OCI-LY7 (cell line): ENCODE data around the gene DEPP1.

ENCODE experiments used
- CTCF ChIP-seq: fragments of 200-600 bp; sonication (generic); conservative IDR thresholded peaks from 2 replicates; pipeline ENCODE4 v1.5.1; 2014; ENCODE audit warnings: mild to moderate bottlenecking, antibody characterized with exemption, low read length, moderate library complexity, mixed read lengths
- EZH2phosphoT487 ChIP-seq: fragments of 200-600 bp; sonication (generic); IDR thresholded peaks from 2 replicates; pipeline ENCODE4 v1.6.1; 2018; ENCODE audit warnings: low read depth, borderline replicate concordance, mild to moderate bottlenecking, mixed run types, antibody characterized with exemption, low read length, moderate library complexity, mixed read lengths

- TF ChIP-seq CTCF = no peak
- TF ChIP-seq EZH2phosphoT487 = no peak
These were observed 15.5 kb upstream of the DEPP1 start for GRCh38 chr10:44993922-44994751.
